GM18867 (cell line): Measurements from ENCODE around the gene SSBP2.

Source experiments
- ATAC-seq: cut with Tn5 transposase; IDR thresholded peaks from one replicate; pipeline ENCODE4 v1.9.1; 2021; ENCODE audit warnings: mild to moderate bottlenecking, moderate library complexity; ENCODE audit not compliant: unreplicated experiment

SSBP2 gene

GRCh38 chr5:81751009-81751835 is at the start of gene SSBP2:
TSS of gene SSBP2 (minus strand) at chr5:81751097. CDS start at chr5:81751042, 55 bp downstream.
- ATAC-seq, result peak; percentile 79

- ATAC-seq, result no peak
Measured at GRCh38 chr5:81795666-81796065, 44.8 kb upstream of the SSBP2 start.

GRCh38 chr5:81794226-81794625 is 43.3 kb upstream of the SSBP2 start:
- no peak for ATAC-seq

- no peak for ATAC-seq
Measured at GRCh38 chr5:81790336-81790735, 39.4 kb upstream of the SSBP2 start.

- ATAC-seq, result no peak
Measured at GRCh38 chr5:81789033-81789432, 38.1 kb upstream of the SSBP2 start.

- no peak for ATAC-seq
Measured at GRCh38 chr5:81788329-81788728, 37.4 kb upstream of the SSBP2 start.

GRCh38 chr5:81787474-81788242 is 36.8 kb upstream of the SSBP2 start:
- ATAC-seq, result no peak

GRCh38 chr5:81786991-81787390 is 36.1 kb upstream of the SSBP2 start:
- ATAC-seq, result no peak

- ATAC-seq, result no peak
Measured at GRCh38 chr5:81786496-81786895, 35.6 kb upstream of the SSBP2 start.

GRCh38 chr5:81785322-81785721 is 34.4 kb upstream of the SSBP2 start:
- no peak for ATAC-seq

GRCh38 chr5:81783401-81783800 is 32.5 kb upstream of the SSBP2 start:
- no peak for ATAC-seq

GRCh38 chr5:81782811-81783210 is 31.9 kb upstream of the SSBP2 start:
- no peak for ATAC-seq

- ATAC-seq, result peak; percentile 22
Measured at GRCh38 chr5:81779916-81780266, 29.0 kb upstream of the SSBP2 start.

GRCh38 chr5:81779125-81779915 is 28.4 kb upstream of the SSBP2 start:
- peak; percentile 96 for ATAC-seq

- ATAC-seq, result no peak
Measured at GRCh38 chr5:81778642-81779041, 27.7 kb upstream of the SSBP2 start.

- no peak for ATAC-seq
Measured at GRCh38 chr5:81776258-81776657, 25.4 kb upstream of the SSBP2 start.

GRCh38 chr5:81774374-81774773 is 23.5 kb upstream of the SSBP2 start:
- ATAC-seq, result no peak

GRCh38 chr5:81773574-81773973 is 22.7 kb upstream of the SSBP2 start:
- ATAC-seq, result no peak

GRCh38 chr5:81773161-81773560 is 22.3 kb upstream of the SSBP2 start:
- no peak for ATAC-seq

GRCh38 chr5:81772488-81772887 is 21.6 kb upstream of the SSBP2 start:
- ATAC-seq, result no peak

- ATAC-seq, result no peak
Measured at GRCh38 chr5:81768935-81769452, 18.1 kb upstream of the SSBP2 start.
